ENCODE data around the gene ECHDC3.

The ECHDC3 gene

GRCh38 chr10:11776080-11776479, 33.9 kb downstream of the ECHDC3 start:
- no peaks in the 10 kb centered on the region for H3K36me3 ChIP-seq (ENCODE audit: control insufficient read depth in 2 of 2, insufficient read depth in 1 of 2, low read length in 2 of 2)
- no peaks in the 10 kb centered on the region for H3K9me3 ChIP-seq (ENCODE audit: control insufficient read depth, insufficient read depth, low read depth, low read length)
- CTCF ChIA-PET, result interaction anchor here (1.4 kb wide), 1 partner anchor 210 kb away, joined by 5 read pairs; no protein-coding TSS in a partner anchor
- peak; percentile 37 for TF ChIP-seq GLIS1 (tag by site-specific recombination; IDR thresholded peaks at IDR 0.05)
- TF ChIP-seq ZNF248 (tag by site-specific recombination; IDR thresholded peaks at IDR 0.05), result no peak
- TF ChIP-seq ZIC2 (tag by site-specific recombination; IDR thresholded peaks at IDR 0.05), result no peak
- TF ChIP-seq ZNF311 (tag by site-specific recombination; IDR thresholded peaks at IDR 0.05; ENCODE audit: borderline replicate concordance), result no peak
- TF ChIP-seq SCRT2 (tag by site-specific recombination; IDR thresholded peaks at IDR 0.05), result no peak
- POLR2A ChIA-PET, result no interaction called here
- H3K4me1 ChIP-seq (ENCODE audit: control insufficient read depth, insufficient read depth, low read length), result peaks cover 17% of the 10 kb centered on the region
- H3K4me3 ChIP-seq (ENCODE audit: low read depth, low read length), result no peak overlapping the region
- H3K27ac ChIP-seq (ENCODE audit: extremely low read depth, low read depth, low read length), result no peak overlapping the region; the same call in 1 of the 2 replicates

- Histone ChIP-seq H3K4me3 (ENCODE audit: low read depth, low read length) (no peak overlapping the region), H3K36me3 (ENCODE audit: control insufficient read depth in 2 of 2, insufficient read depth in 1 of 2, low read length in 2 of 2) (no peaks in the 10 kb centered on the region), H3K4me1 (ENCODE audit: control insufficient read depth, insufficient read depth, low read length) (no peaks in the 10 kb centered on the region), H3K27ac (ENCODE audit: extremely low read depth, low read depth, low read length) (no peak overlapping the region), H3K9me3 (ENCODE audit: control insufficient read depth, insufficient read depth, low read depth, low read length) (no peaks in the 10 kb centered on the region)
- CTCF ChIA-PET, result interaction anchor here (0.5 to 4.2 kb wide), 5 partner anchors 9 to 206 kb away, joined by 3 to 44 read pairs (median 4); no protein-coding TSS in a partner anchor
- peak; percentile 84; the same call in 1 of the 2 replicates for TF ChIP-seq ZNF416 (tag by site-specific recombination; IDR thresholded peaks at IDR 0.05)
- TF ChIP-seq ZBTB44 (tag by site-specific recombination; IDR thresholded peaks at IDR 0.05), result no peak
- POLR2A ChIA-PET, result no interaction called here
Measured at GRCh38 chr10:11781114-11781513, 38.9 kb downstream of the ECHDC3 start.

GRCh38 chr10:11782793-11783557, 40.8 kb downstream of the ECHDC3 start:
- H3K4me1 ChIP-seq (ENCODE audit: control insufficient read depth, insufficient read depth, low read length), result no peaks in the 10 kb centered on the region
- ChIA-PET CTCF (interaction anchor here (0.6 to 4.2 kb wide), 26 partner anchors 9 to 1118 kb away, joined by 3 to 44 read pairs (median 4); no protein-coding TSS in a partner anchor), POLR2A (interaction anchor here (0.6 kb wide), 1 partner anchor 203 kb away, joined by 4 read pairs; no protein-coding TSS in a partner anchor)
- TF ChIP-seq CTCF (tag by site-specific recombination; IDR thresholded peaks at IDR 0.05) (peak; percentile 41), PRDM4 (tag by site-specific recombination; IDR thresholded peaks at IDR 0.05) (0 out of 2 replicates have a peak, but pooled peaks have one; percentile 9), ZNF37A (tag by site-specific recombination; IDR thresholded peaks at IDR 0.05) (no peak), ZNF654 (tag by site-specific recombination; IDR thresholded peaks at IDR 0.05; ENCODE audit: low read depth) (peak; percentile 80), ZNF664 (tag by site-specific recombination; IDR thresholded peaks at IDR 0.05) (peak; percentile 46; the same call in 1 of the 2 replicates), SCRT2 (tag by site-specific recombination; IDR thresholded peaks at IDR 0.05) (0 out of 2 replicates have a peak, but pooled peaks have one; percentile 29)
- H3K9me3 ChIP-seq (ENCODE audit: control insufficient read depth, insufficient read depth, low read depth, low read length), result no peaks in the 10 kb centered on the region
- H3K27ac ChIP-seq (ENCODE audit: extremely low read depth, low read depth, low read length), result no peak overlapping the region
- H3K4me3 ChIP-seq (ENCODE audit: low read depth, low read length), result no peak overlapping the region
- no peaks in the 10 kb centered on the region for H3K36me3 ChIP-seq (ENCODE audit: control insufficient read depth in 2 of 2, insufficient read depth in 1 of 2, low read length in 2 of 2)

Measured in HEK293 (cell line).